Measurements from ENCODE around the gene KIF24. TPM values are rescaled to one million over a fixed set of nuclear protein-coding genes. Genes with fewer than 3 reads are reported as not detected.

KIF24 gene
- total and polyA plus RNA-seq, 2 of the 8 experiments (the other 6 are each of a cell fraction or from before 2014, with no cell fraction given) = 2.7 to 3.9 TPM

GRCh38 chr9:34349324-34349723, 20.3 kb upstream of the KIF24 start:
- H4K5ac ChIP-seq (ENCODE audit: insufficient read length, low read depth, low read length) = no peak overlapping the region
- H4K91ac ChIP-seq (replicated peaks; ENCODE audit: insufficient read length, low read length) = no peak overlapping the region
- H3K23ac ChIP-seq (ENCODE audit: insufficient read length) = no peak overlapping the region
- TF ChIP-seq ATF2 (IDR thresholded peaks at IDR 0.05; ENCODE audit: low read length) (no peak), MAX (IDR thresholded peaks at IDR 0.05) (no peak), NRF1 (IDR thresholded peaks at IDR 0.05; ENCODE audit: low read depth, low read length) (no peak)
- no peak overlapping the region for H3K18ac ChIP-seq (ENCODE audit: extremely low read depth, low read length)
- H3K4ac ChIP-seq (replicated peaks; ENCODE audit: insufficient read length, low read depth, low read length) = no peak overlapping the region
- H3K9ac ChIP-seq (replicated peaks in 1 of 4; ENCODE audit: extremely low read depth in 1 of 4, low read depth in 3 of 4, low read length in 3 of 4) = no peak overlapping the region
- no peak overlapping the region for H3K4me3 ChIP-seq (ENCODE audit: extremely low read depth in 1 of 4, insufficient read depth in 2 of 4, low read depth in 3 of 4, low read length in 4 of 4)
- CTCF ChIA-PET (ENCODE audit: partially characterized antibody) = interaction anchor here (1.0 to 7.8 kb wide), 3 partner anchors 16 to 27 kb away, joined by 3 to 56 read pairs (median 6); partner anchors contain the start of gene MYORG
- H4K20me1 ChIP-seq (replicated peaks in 1 of 2; ENCODE audit: control insufficient read depth in 1 of 2, insufficient read depth in 2 of 2, low read length in 2 of 2) = no peaks in the 10 kb centered on the region
- no peak overlapping the region for H2BK5ac ChIP-seq (ENCODE audit: low read depth, low read length)
- H2BK12ac ChIP-seq (ENCODE audit: low read depth, low read length) = no peak overlapping the region
- no peak overlapping the region for H3K14ac ChIP-seq (ENCODE audit: insufficient read length)
- H2BK15ac ChIP-seq (ENCODE audit: low read length) = no peak overlapping the region
- no peak overlapping the region for H4K8ac ChIP-seq (ENCODE audit: extremely low read depth, insufficient read depth, low read length)
- FAIRE-seq (no peak), DNase-seq (ENCODE audit: low read depth in 1 of 2, low spot score in 2 of 2) (no peak)
- no peaks in the 10 kb centered on the region for H3K4me1 ChIP-seq (replicated peaks in 1 of 4; ENCODE audit: control insufficient read depth in 3 of 4, insufficient read depth in 4 of 4, low read length in 3 of 4)
- 100% methylated on average over 3 of the region's 3 CpGs; no CpG with 5 or more reads in 1 of the 2 experiments for WGBS, 2 experiments (ENCODE audit: extremely low coverage in 1 of 2, insufficient coverage in 1 of 2, insufficient read length in 1 of 2, insufficient replicate concordance in 2 of 2, low coverage in 1 of 2, low lambda C conversion rate in 2 of 2, missing lambda C conversion rate in 1 of 2)
- H3K79me2 ChIP-seq (ENCODE audit: control insufficient read depth in 1 of 2, insufficient read depth in 2 of 2, low read length in 2 of 2) = no peaks in the 10 kb centered on the region
- no peak overlapping the region for H3K27ac ChIP-seq (ENCODE audit: low read depth, low read length)
- no peak overlapping the region for H3K4me2 ChIP-seq (ENCODE audit: insufficient read depth in 1 of 2, low read depth in 2 of 2, low read length in 2 of 2)
- no peaks in the 10 kb centered on the region for H3K23me2 ChIP-seq (ENCODE audit: low read depth, low read length)
- H3K9me3 ChIP-seq (ENCODE audit: insufficient read depth in 2 of 2, low read depth in 1 of 2, low read length in 1 of 2) = no peaks in the 10 kb centered on the region
- H3K56ac ChIP-seq (replicated peaks; ENCODE audit: insufficient read length, low read depth, low read length) = no peak overlapping the region
- no peak overlapping the region for H2AK5ac ChIP-seq (ENCODE audit: low read depth, low read length)
- H3K27me3 ChIP-seq (replicated peaks in 1 of 4; ENCODE audit: control insufficient read depth in 3 of 4, extremely low read depth in 1 of 4, insufficient read depth in 3 of 4, low read length in 3 of 4) = no peaks in the 10 kb centered on the region
- H3K79me1 ChIP-seq (ENCODE audit: low read depth, low read length) = no peaks in the 10 kb centered on the region
- POLR2A ChIA-PET (ENCODE audit: partially characterized antibody) = interaction anchor here (0.6 to 1.3 kb wide), 2 partner anchors 24 to 123 kb away, joined by 3 read pairs; no protein-coding TSS in a partner anchor
- H2AFZ ChIP-seq (ENCODE audit: low read length) = no peak overlapping the region
- H3K36me3 ChIP-seq (ENCODE audit: control insufficient read depth in 2 of 4, insufficient read depth in 4 of 4, low read length in 3 of 4) = no peaks in the 10 kb centered on the region
- no peak overlapping the region for H2BK20ac ChIP-seq (ENCODE audit: low read length)
- no peak overlapping the region for H2BK120ac ChIP-seq (replicated peaks; ENCODE audit: low read depth, low read length)

Data from H1 (cell line).